Naive thymus-derived CD4-positive, alpha-beta T cell (primary cell): ENCODE measurements around the gene CAB39L. TPM values are rescaled to one million over a fixed set of nuclear protein-coding genes. Genes with fewer than 3 reads are reported as not detected.

ENCODE experiments used
- ATAC-seq: fragments of 150-1000 bp; cut with Tn5 transposase; 2 replicates; pipeline ENCODE4 v1.10.0; 2021; ENCODE audit warnings: mild to moderate bottlenecking, moderate library complexity
- CTCF ChIA-PET: fragments of 350-600 bp; sonication (Branson Sonifier 250); formaldehyde crosslinking; loops from one replicate; lab custom pipeline; 2021; ENCODE audit warnings: antibody characterized with exemption; lab: Charles Lee
- POLR2A ChIA-PET: fragments of 350-600 bp; sonication (Branson Sonifier 250); formaldehyde crosslinking; loops from one replicate; lab custom pipeline; 2021; ENCODE audit warnings: antibody characterized with exemption, inconsistent platforms; lab: Charles Lee
- DNase-seq, 9 donors: peaks; one replicate each; pipeline versions ENCODE4 v3.0.0 to v3.0.0-alpha.2; 2020 to 2022; ENCODE audit warnings: mixed read lengths in 1 of 9
- H3K27ac ChIP-seq: one replicate; pipeline ENCODE4 v1.7.0; 2013; ENCODE audit warnings: mild to moderate bottlenecking, low read depth, low read length, moderate library complexity
- H3K27me3 ChIP-seq, 2 donors: one replicate each; pipeline ENCODE4 v1.7.0; 2013; ENCODE audit warnings: low read length in 2 of 2, mild to moderate bottlenecking in 2 of 2, moderate library complexity in 2 of 2; ENCODE audit not compliant: control insufficient read depth in 2 of 2, insufficient read depth in 2 of 2
- H3K36me3 ChIP-seq, 3 experiments: 1 replicate in 2 of 3; 2 replicates in 1 of 3; pipeline ENCODE4 v1.7.0; 2013; ENCODE audit warnings: low read length in 3 of 3, mild to moderate bottlenecking in 3 of 3, moderate library complexity in 1 of 3; ENCODE audit not compliant: insufficient read depth in 3 of 3, control insufficient read depth in 2 of 3
- H3K4me1 ChIP-seq, 2 donors: one replicate each; pipeline ENCODE4 v1.7.0; 2013; ENCODE audit warnings: low read length in 2 of 2, mild to moderate bottlenecking in 2 of 2, moderate library complexity in 1 of 2; ENCODE audit not compliant: control insufficient read depth in 2 of 2, insufficient read depth in 2 of 2
- H3K4me3 ChIP-seq: 2 replicates; pipeline ENCODE4 v1.7.0; 2013; ENCODE audit warnings: mild to moderate bottlenecking, low read length
- H3K9me3 ChIP-seq, 3 experiments: 1 replicate in 2 of 3; 2 replicates in 1 of 3; pipeline ENCODE4 v1.7.0; 2013; ENCODE audit warnings: low read length in 3 of 3; ENCODE audit not compliant: control insufficient read depth in 2 of 3
- H3K27ac Mint-ChIP-seq, 9 donors: one replicate each; pipeline ENCODE4 v1.8.0; 2020 to 2022; ENCODE audit warnings: mixed read lengths in 9 of 9, mild to moderate bottlenecking in 8 of 9, moderate library complexity in 5 of 9, inconsistent platforms in 2 of 9
- H3K27me3 Mint-ChIP-seq, 5 donors: one replicate each; pipeline ENCODE4 v1.8.0; 2021 to 2022; ENCODE audit warnings: mixed read lengths in 5 of 5, mild to moderate bottlenecking in 1 of 5
- H3K36me3 Mint-ChIP-seq, 5 donors: one replicate each; pipeline ENCODE4 v1.8.0; 2020 to 2022; ENCODE audit warnings: mixed read lengths in 5 of 5, mild to moderate bottlenecking in 3 of 5, inconsistent platforms in 1 of 5
- H3K4me1 Mint-ChIP-seq, 7 donors: one replicate each; pipeline ENCODE4 v1.8.0; 2020 to 2022; ENCODE audit warnings: mixed read lengths in 7 of 7, mild to moderate bottlenecking in 3 of 7, inconsistent platforms in 1 of 7
- H3K4me3 Mint-ChIP-seq, 10 donors: one replicate each; pipeline ENCODE4 v1.8.0; 2020 to 2022; ENCODE audit warnings: mild to moderate bottlenecking in 10 of 10, mixed read lengths in 10 of 10, moderate library complexity in 6 of 10, inconsistent platforms in 2 of 10
- H3K9me3 Mint-ChIP-seq, 11 donors: one replicate each; pipeline ENCODE4 v1.8.0; 2020 to 2022; ENCODE audit warnings: mixed read lengths in 11 of 11, mild to moderate bottlenecking in 4 of 11, inconsistent platforms in 1 of 11, moderate library complexity in 1 of 11
- intact Hi-C, 2 donors: fragments of 100-400 bp; cut with micrococcal nuclease; formaldehyde crosslinking; loops; one replicate each; pipeline ENCODE4 v1.15.1; 2023
- polyA plus RNA-seq, 2 donors: library from polyadenylated mRNA; unstranded; fragments of 300-500 nt; fragmentation: Illumina TruSeq; gene quantifications; one replicate each; pipeline ENCODE4 v1.2.3, GENCODE V29; 2021
- total RNA-seq, 6 experiments: library from RNA in 5 of 6; stranded (reverse) in 5 of 6; gene quantifications; 1 replicate in 5 of 6; 2 replicates in 1 of 6; pipeline ENCODE4 v1.2.3 and lab custom pipeline; 2021 to 2026

Gene CAB39L
- total and polyA plus RNA-seq, 7 experiments from 2014 or later, result 2.9 to 5.9 (median 4.6) TPM

DNA sequence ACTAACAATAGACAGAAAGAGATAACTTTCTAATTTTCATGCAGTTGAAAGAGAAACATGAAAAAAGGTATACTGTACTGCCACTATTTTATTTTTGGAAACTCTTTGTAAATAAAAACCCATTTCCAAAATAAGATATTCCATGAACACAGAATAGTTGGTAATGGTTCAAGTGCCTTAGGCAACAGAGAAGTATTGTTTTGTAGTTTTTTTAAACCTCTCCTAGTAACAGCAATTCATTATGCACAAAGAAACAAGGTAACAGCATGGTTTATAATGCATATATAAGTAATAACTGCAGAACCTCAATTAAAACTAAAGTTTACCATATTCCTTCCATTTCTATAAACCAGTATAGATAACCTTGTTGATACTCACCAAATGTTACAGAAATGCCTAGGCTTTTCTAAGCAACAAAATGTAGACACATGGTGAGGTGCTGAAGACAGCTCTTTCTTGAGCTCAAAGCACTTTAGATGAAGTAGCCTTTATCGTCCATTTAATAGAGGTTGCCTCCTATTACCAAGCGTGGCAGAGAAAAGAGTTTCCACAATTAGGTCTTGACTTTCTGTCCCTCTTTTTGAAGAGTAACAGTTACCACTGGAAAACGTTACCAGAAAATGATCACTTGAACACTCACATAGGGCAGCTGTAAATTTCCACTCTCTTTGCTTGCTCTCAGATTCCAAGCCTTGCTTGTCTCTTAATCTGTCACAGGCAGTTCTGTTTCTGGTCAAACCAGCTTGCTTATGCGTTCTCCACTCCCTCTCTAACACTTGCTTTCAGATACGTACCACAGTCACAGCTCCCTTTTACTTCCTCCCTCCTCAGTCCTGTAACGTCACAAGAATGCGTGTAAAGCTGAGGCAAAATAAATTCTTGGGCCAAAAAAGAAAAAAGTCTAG is 42.9 kb downstream of the CAB39L start:
- H3K4me1 ChIP-seq, result no peaks in the 10 kb centered on the region
- H3K4me3 ChIP-seq, result no peak overlapping the region
- H3K36me3 Mint-ChIP-seq, result peaks cover 0 to 29% (median 23%) of the 10 kb centered on the region in 5 donors
- peaks cover 0 to 6% (median 0%) of the 10 kb centered on the region in 5 donors for H3K27me3 Mint-ChIP-seq
- peak; percentile 56 for ATAC-seq
- H3K27me3 ChIP-seq, result no peaks in the 10 kb centered on the region
- no peak overlapping the region for H3K27ac ChIP-seq
- ChIA-PET CTCF (no interaction called here), POLR2A (no interaction called here)
- H3K27ac Mint-ChIP-seq, result peak overlapping the region in 1 of 9 donors; percentile 2
- peak in 1 of 9 donors; percentile 7 for DNase-seq
- H3K4me1 Mint-ChIP-seq, result peaks cover 0 to 2% (median 0%) of the 10 kb centered on the region in 7 donors
- intact Hi-C loops, result no loop called here
- peaks cover 0 to 9% (median 8%) of the 10 kb centered on the region in 3 experiments for H3K9me3 ChIP-seq
- peak overlapping the region in 1 of 10 donors; percentile 35 for H3K4me3 Mint-ChIP-seq
- H3K9me3 Mint-ChIP-seq, result peaks cover 9 to 29% (median 20%) of the 10 kb centered on the region in 11 donors
- H3K36me3 ChIP-seq, result no peaks in the 10 kb centered on the region

DNA sequence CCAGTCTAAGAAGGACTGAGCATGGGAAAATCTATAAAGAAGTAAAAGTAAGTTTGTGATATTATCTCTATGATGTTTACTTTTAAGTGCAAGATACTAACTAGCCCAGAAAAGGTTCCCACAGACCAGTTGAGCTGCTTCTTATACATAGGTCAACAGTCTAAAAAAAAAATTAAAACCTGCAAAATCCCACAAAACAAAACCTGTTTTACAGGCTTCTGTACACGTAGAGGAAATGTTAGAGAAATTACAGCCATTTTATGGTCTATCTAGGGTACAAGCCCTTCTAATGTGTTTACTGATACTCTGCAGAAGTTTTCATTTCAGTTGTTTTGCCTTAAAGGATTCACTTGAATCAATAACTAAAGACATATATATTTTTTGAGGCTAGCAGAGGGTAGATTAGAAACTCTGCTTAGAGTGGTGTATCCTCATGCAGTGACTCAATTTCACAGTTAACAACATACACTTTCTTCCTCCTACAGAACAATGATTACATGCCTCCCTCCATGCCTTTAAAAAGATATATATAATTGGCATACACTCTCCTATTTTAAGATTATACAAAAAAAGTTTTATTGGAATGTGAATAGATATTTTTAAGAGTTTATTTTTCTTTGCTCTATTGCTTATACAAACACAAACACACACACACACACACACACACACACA is 43.9 kb downstream of the CAB39L start:
- peaks cover 0 to 19% (median 16%) of the 10 kb centered on the region in 5 donors for H3K36me3 Mint-ChIP-seq
- H3K36me3 ChIP-seq, result no peaks in the 10 kb centered on the region
- H3K27ac Mint-ChIP-seq, result no peak overlapping the region
- ChIA-PET POLR2A (no interaction called here), CTCF (no interaction called here)
- peaks cover 0 to 2% (median 0%) of the 10 kb centered on the region in 7 donors for H3K4me1 Mint-ChIP-seq
- peaks cover 0 to 9% (median 6%) of the 10 kb centered on the region in 3 experiments for H3K9me3 ChIP-seq
- ATAC-seq (no peak), DNase-seq (no peak)
- no peaks in the 10 kb centered on the region for H3K4me1 ChIP-seq
- intact Hi-C loops, result no loop called here
- peaks cover 0 to 11% (median 0%) of the 10 kb centered on the region in 5 donors for H3K27me3 Mint-ChIP-seq
- no peaks in the 10 kb centered on the region for H3K27me3 ChIP-seq
- no peak overlapping the region for H3K4me3 Mint-ChIP-seq
- no peak overlapping the region for H3K4me3 ChIP-seq
- H3K27ac ChIP-seq, result no peak overlapping the region
- H3K9me3 Mint-ChIP-seq, result peaks cover 7 to 19% (median 14%) of the 10 kb centered on the region in 11 donors

DNA sequence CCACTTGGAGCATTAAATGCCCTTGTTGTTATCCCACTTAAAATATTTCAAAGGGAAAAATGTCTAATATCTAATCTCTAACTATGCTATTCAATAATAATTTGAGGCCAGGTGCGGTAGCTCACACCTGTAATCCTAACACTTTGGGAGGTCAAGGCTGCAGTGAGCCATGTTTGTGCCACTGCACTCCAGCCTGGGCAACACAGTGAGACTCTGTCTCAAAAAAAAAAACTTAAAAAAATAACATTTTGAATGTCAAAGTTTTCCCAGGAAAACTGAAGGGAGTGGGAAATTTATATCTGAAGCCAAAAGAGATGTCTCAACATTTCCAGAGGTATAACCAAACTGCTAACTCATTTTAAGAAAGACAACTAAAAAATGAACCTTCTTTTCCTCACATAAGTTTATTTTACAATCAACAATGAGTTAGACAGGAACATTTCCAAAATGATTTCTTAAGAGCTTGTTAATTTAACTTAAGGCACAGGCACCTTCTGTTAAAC is 47.9 kb downstream of the CAB39L start:
- Histone ChIP-seq H3K4me1 (no peaks in the 10 kb centered on the region), H3K27ac (no peak overlapping the region), H3K9me3 (no peaks in the 10 kb centered on the region), H3K36me3 (no peaks in the 10 kb centered on the region), H3K27me3 (no peaks in the 10 kb centered on the region), H3K4me3 (no peak overlapping the region)
- H3K4me3 Mint-ChIP-seq, result no peak overlapping the region
- ChIA-PET CTCF (no interaction called here), POLR2A (no interaction called here)
- ATAC-seq (no peak), DNase-seq (no peak)
- intact Hi-C loops, result no loop called here
- H3K36me3 Mint-ChIP-seq, result peaks cover 0 to 10% (median 4%) of the 10 kb centered on the region in 5 donors
- H3K4me1 Mint-ChIP-seq, result no peaks in the 10 kb centered on the region
- H3K27me3 Mint-ChIP-seq, result peaks cover 0 to 13% (median 0%) of the 10 kb centered on the region in 5 donors
- H3K9me3 Mint-ChIP-seq, result peaks cover 0 to 8% (median 0%) of the 10 kb centered on the region in 11 donors
- H3K27ac Mint-ChIP-seq, result no peak overlapping the region

DNA sequence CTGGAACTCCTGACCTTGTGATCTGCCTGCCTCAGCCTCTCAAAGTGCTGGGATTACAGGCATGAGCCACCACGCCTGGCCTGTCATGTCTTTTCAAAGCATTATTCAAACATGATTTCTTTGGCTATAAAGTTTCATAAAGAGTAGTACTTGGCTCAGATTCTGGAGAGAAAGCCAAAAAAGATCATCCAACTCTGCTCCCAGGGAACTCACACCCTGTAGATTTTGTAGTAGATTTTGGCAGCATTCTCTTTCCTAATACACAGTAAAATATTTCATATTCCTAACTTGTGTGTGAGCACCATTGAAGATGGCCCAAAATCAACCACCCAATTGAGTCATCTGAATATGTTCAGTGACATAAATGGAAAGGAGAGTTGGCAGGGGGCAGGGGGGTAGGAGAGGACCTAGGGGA is 48.4 kb downstream of the CAB39L start:
- POLR2A ChIA-PET, result no interaction called here
- Histone ChIP-seq H3K36me3 (no peaks in the 10 kb centered on the region), H3K27ac (no peak overlapping the region), H3K27me3 (no peaks in the 10 kb centered on the region), H3K9me3 (no peaks in the 10 kb centered on the region), H3K4me3 (no peak overlapping the region), H3K4me1 (no peaks in the 10 kb centered on the region)
- Mint-ChIP-seq H3K36me3 (peaks cover 0 to 15% (median 4%) of the 10 kb centered on the region in 5 donors), H3K27ac (no peak overlapping the region), H3K9me3 (peaks cover 0 to 9% (median 0%) of the 10 kb centered on the region in 11 donors), H3K4me3 (no peak overlapping the region), H3K4me1 (no peaks in the 10 kb centered on the region), H3K27me3 (peaks cover 0 to 16% (median 0%) of the 10 kb centered on the region in 5 donors)
- DNase-seq, result no peak
- intact Hi-C loops, result no loop called here
- no peak for ATAC-seq
- CTCF ChIA-PET, result no interaction called here

DNA sequence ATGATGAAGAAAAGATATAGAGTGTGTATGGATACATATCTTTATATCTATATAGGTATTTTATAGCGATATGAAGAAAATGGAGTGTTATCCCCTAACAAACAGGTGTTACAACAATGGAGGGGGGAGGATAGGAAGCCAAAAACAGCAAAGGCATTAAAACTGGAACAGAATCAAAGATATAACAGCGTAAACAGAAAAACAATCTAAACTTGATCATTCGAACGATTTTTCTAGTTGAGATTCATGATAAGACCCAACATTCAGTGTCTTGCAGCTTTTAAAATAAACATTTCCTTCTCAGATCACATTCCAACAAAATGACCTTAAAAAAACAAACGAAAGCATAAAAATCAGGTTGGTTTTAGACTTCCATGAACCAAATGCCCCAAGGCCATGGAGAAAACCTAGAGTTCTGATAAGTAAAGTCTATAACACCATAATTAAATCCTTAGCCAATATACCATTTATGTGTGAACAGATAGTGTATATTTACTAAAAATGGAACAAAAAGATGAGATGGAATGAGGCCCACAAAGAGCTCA is 55.7 kb downstream of the CAB39L start:
- Histone ChIP-seq H3K27me3 (no peaks in the 10 kb centered on the region), H3K4me3 (no peak overlapping the region), H3K27ac (no peak overlapping the region), H3K36me3 (no peaks in the 10 kb centered on the region), H3K4me1 (no peaks in the 10 kb centered on the region), H3K9me3 (no peaks in the 10 kb centered on the region)
- POLR2A ChIA-PET, result no interaction called here
- Mint-ChIP-seq H3K9me3 (peaks cover 0 to 9% (median 2%) of the 10 kb centered on the region in 11 donors), H3K27me3 (peaks cover 0 to 11% (median 6%) of the 10 kb centered on the region in 5 donors), H3K36me3 (peaks cover 2 to 30% (median 12%) of the 10 kb centered on the region in 5 donors), H3K4me3 (no peak overlapping the region), H3K27ac (no peak overlapping the region), H3K4me1 (no peaks in the 10 kb centered on the region)
- ATAC-seq (no peak), DNase-seq (no peak)
- CTCF ChIA-PET, result no interaction called here
- intact Hi-C loops, result no loop called here

DNA sequence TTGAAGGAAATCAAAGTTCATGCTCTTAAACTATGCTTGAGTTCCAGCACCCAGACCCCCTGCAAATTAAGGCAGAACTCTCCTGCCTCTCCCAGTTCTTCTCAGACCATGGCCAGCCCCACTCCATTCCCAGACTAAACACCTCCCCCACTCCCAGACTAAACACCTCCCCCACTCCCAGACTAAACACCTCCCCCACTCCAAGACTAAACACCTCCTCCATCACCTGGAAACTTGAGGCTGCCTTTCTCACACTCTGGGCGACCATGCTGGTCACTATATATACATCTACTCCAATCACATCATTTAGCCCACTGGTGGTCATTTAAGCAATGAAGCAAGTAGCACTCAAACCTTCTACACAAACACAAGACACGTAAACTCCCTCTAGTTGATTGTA is 57.2 kb downstream of the CAB39L start:
- no peaks in the 10 kb centered on the region for H3K36me3 ChIP-seq
- H3K36me3 Mint-ChIP-seq, result peaks cover 2 to 34% (median 15%) of the 10 kb centered on the region in 5 donors
- no peak overlapping the region for H3K4me3 ChIP-seq
- H3K4me1 Mint-ChIP-seq, result no peaks in the 10 kb centered on the region
- no peak overlapping the region for H3K27ac Mint-ChIP-seq
- no peaks in the 10 kb centered on the region for H3K4me1 ChIP-seq
- intact Hi-C loops, result no loop called here
- no peaks in the 10 kb centered on the region for H3K9me3 ChIP-seq
- POLR2A ChIA-PET, result no interaction called here
- ATAC-seq, result no peak
- H3K9me3 Mint-ChIP-seq, result peaks cover 0 to 7% (median 2%) of the 10 kb centered on the region in 11 donors
- no peaks in the 10 kb centered on the region for H3K27me3 ChIP-seq
- peaks cover 0 to 11% (median 6%) of the 10 kb centered on the region in 5 donors for H3K27me3 Mint-ChIP-seq
- no peak overlapping the region for H3K4me3 Mint-ChIP-seq
- H3K27ac ChIP-seq, result no peak overlapping the region
- CTCF ChIA-PET, result no interaction called here
- no peak for DNase-seq
